ENCODE data around the gene GPD1. TPM values are rescaled to one million over a fixed set of nuclear protein-coding genes. Genes with fewer than 3 reads are reported as not detected.
"Not testable (repeated sequence)": the region's sequence is repeated elsewhere in the genome, so short reads cannot be mapped to it uniquely, and the experiment has no call there.

GPD1 gene
- total RNA-seq, 2 experiments from 2014 or later: 0.25 to 0.37 TPM

DNA sequence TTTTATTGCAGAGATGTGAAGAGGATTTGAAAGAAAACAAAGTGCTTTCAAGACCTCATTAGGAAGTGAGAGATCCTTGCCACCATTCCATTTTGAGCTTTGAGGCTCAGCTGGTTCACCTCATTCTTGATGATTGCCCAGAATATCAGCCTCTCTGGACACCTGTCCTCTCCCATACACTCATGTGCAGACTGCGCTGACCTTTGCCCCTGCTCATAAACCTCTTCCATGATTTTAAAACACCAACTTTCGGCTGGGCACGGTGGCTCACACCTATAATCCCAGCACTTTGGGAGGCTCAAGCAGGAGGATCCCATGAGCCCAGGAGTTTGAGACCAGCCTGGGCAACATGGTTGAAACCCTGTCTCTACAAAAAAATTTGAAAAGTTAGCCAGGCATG lies 17.1 kb downstream of the GPD1 start:
- no peak for ATAC-seq
- ChIA-PET POLR2A (interaction anchor here (1.1 kb wide), 1 partner anchor 9 kb away, joined by 5 read pairs; the partner anchor contains the start of gene COX14), CTCF (interaction anchor here (0.6 to 2.3 kb wide), 7 partner anchors 9 to 57 kb away, joined by 3 to 13 read pairs (median 4); partner anchors contain the start of gene COX14)
- Mint-ChIP-seq H3K36me3 (ENCODE audit: low read depth) (peaks cover 31% of the 10 kb centered on the region), H3K27me3 (no peaks in the 10 kb centered on the region), H3K4me1 (peaks cover 19% of the 10 kb centered on the region), H3K9me3 (ENCODE audit: low read depth) (no peaks in the 10 kb centered on the region), H3K27ac (no peak overlapping the region), H3K4me3 (no peak overlapping the region)
- no peak for DNase-seq
- intact Hi-C loops (cut with DNase I, micrococcal nuclease): no loop called here

DNA sequence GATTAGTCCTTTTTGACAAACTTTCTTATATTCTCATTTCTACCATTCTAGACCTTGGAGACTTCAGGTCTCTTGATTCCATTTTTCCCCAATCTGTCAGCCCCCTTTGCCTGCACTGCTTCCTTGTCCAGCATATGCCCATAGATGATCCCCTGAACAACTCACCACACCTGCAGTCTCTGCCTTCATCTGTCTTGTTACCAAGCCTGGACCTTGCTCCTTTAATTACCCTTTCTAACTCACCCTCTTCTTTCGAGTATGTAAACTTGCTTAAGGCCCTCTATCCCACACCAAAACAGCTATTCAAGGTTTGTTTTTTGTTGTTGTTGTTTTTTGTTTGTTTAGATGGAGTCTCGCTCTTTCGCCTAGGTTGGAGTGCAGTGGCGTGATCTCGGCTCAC lies 17.8 kb downstream of the GPD1 start:
- Mint-ChIP-seq H3K27me3 (no peaks in the 10 kb centered on the region), H3K36me3 (ENCODE audit: low read depth) (peaks cover 34% of the 10 kb centered on the region), H3K27ac (no peak overlapping the region), H3K4me1 (peaks cover 14% of the 10 kb centered on the region), H3K9me3 (ENCODE audit: low read depth) (no peaks in the 10 kb centered on the region), H3K4me3 (no peak overlapping the region)
- POLR2A ChIA-PET: interaction anchor here (0.6 kb wide), 1 partner anchor 243 kb away, joined by 3 read pairs; no protein-coding TSS in a partner anchor
- intact Hi-C loops (cut with DNase I, micrococcal nuclease): no loop called here
- DNase-seq (no peak), ATAC-seq (no peak)
- CTCF ChIA-PET: interaction anchor here (0.7 to 2.3 kb wide), 3 partner anchors 10 to 200 kb away, joined by 3 to 13 read pairs (median 13); partner anchors contain the start of gene COX14

DNA sequence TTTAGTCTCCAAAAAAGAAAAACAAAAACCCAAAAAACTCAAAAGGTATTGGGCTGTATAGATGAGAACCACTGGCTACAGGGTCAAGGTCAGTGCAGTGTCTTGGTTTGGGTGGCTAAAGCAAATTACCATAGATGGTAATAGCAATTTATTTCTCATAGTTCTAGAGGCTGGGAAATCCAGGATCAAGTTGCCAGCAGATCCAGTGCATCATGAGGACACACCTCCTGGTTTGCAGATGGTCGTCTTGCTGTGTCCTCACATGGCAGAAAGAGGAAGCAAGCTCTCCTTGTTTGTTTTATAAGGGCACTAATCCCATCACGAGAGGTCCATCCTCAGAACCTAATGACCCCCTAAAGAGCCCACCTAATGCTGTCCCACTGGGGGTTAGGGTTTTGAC lies 19.4 kb downstream of the GPD1 start:
- CTCF ChIA-PET: interaction anchor here (0.6 to 2.3 kb wide), 2 partner anchors 9 to 10 kb away, joined by 3 to 13 read pairs; no protein-coding TSS in a partner anchor
- DNase-seq (no peak), ATAC-seq (no peak)
- H3K27ac Mint-ChIP-seq: no peak overlapping the region
- POLR2A ChIA-PET: no interaction called here
- H3K27me3 Mint-ChIP-seq: no peaks in the 10 kb centered on the region
- no peaks in the 10 kb centered on the region for H3K9me3 Mint-ChIP-seq (ENCODE audit: low read depth)
- intact Hi-C loops (cut with DNase I, micrococcal nuclease): no loop called here
- H3K4me1 Mint-ChIP-seq: peaks cover 10% of the 10 kb centered on the region
- H3K36me3 Mint-ChIP-seq (ENCODE audit: low read depth): peaks cover 38% of the 10 kb centered on the region
- no peak overlapping the region for H3K4me3 Mint-ChIP-seq

DNA sequence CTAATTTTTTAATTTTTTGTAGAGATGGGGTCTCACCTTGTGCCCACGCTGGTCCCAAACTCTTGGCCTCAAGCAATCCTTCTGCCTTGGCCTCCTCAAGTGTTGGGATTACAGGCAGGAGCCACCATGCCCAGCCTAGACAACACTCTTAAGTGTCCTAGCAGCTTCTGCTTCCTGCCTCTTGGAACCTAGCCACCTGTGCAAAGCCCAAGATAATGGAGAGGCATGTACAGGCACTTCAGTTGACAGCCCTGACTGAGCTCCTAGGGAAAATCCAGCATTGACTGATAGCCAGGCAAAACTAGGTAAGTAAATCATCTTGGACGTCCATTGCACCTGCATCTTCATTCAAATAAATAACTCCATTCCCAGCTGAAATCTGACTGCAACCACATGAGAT lies 23.7 kb downstream of the GPD1 start:
- ATAC-seq (no peak), DNase-seq (no peak)
- intact Hi-C loops (cut with DNase I, micrococcal nuclease): no loop called here
- no peak overlapping the region for H3K4me3 Mint-ChIP-seq
- H3K27ac Mint-ChIP-seq: peak overlapping the region; percentile 29
- H3K9me3 Mint-ChIP-seq (ENCODE audit: low read depth): no peaks in the 10 kb centered on the region
- H3K27me3 Mint-ChIP-seq: no peaks in the 10 kb centered on the region
- ChIA-PET POLR2A (interaction anchor here (0.6 to 0.7 kb wide), 2 partner anchors 36 to 663 kb away, joined by 4 to 5 read pairs; no protein-coding TSS in a partner anchor), CTCF (interaction anchor here (0.7 to 3.0 kb wide), 2 partner anchors 17 to 48 kb away, joined by 3 to 15 read pairs; no protein-coding TSS in a partner anchor)
- H3K4me1 Mint-ChIP-seq: peaks cover 12% of the 10 kb centered on the region
- H3K36me3 Mint-ChIP-seq (ENCODE audit: low read depth): peaks cover 43% of the 10 kb centered on the region

DNA sequence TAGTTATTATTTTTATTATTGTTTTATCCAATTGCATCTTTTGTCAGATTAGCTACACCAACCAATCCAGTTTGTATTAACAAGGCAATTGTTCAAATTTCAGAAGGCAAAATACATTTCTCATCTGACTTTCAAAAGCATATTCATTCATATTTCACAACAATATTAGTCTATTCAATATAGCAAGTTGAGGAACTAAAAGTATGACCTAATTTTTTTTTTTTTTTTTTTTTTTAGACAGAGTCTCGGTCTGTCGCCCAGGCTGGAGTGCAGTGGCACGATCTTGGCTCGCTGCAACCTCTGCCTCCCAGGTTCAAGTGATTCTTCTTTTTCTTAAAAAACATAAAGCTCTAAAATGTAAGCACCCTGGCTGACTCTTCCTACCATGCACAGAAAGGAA lies 25.5 kb downstream of the GPD1 start:
- ATAC-seq: no peak
- H3K4me1 Mint-ChIP-seq: peaks cover 16% of the 10 kb centered on the region
- DNase-seq: no peak
- H3K27ac Mint-ChIP-seq: no peak overlapping the region
- no peak overlapping the region for H3K4me3 Mint-ChIP-seq
- no peaks in the 10 kb centered on the region for H3K27me3 Mint-ChIP-seq
- intact Hi-C loops (cut with DNase I, micrococcal nuclease): no loop called here
- H3K36me3 Mint-ChIP-seq (ENCODE audit: low read depth): peaks cover 49% of the 10 kb centered on the region
- H3K9me3 Mint-ChIP-seq (ENCODE audit: low read depth): no peaks in the 10 kb centered on the region
- ChIA-PET POLR2A (interaction anchor here (0.6 kb wide), 1 partner anchor 134 kb away, joined by 4 read pairs; no protein-coding TSS in a partner anchor), CTCF (interaction anchor here (0.6 to 3.0 kb wide), 11 partner anchors 8 to 634 kb away, joined by 3 to 15 read pairs (median 3); partner anchors contain the start of genes ATF1 and GPD1)

DNA sequence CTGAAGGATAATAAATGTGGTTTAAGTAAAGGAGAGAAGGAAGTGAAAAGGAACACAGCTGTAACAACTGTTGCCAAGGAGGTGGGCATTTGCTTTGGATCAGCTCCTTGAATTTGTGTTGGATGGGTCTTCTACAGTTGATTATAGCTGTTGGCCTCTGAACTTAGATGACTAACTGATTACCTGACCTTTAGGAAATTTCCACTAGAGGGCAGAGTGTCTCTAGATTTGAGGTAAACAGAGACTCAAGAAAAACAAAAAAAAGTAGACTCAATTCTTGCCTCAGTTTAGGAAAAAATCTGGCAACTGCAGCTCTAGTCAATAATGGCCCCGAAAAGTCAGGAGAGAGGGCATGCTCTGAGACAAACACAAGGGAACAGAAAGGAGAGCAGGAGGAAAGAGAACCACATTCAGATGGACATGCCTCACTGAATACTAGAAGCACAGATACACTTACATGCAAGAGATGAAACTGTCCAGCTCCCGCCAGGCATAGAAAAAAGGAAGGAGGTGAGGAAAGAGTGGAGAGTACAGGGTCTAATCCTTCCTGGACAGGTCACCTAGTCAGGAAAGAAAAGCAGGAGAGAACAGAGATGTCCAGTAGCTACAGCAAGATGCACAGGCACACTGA lies 28.8 kb downstream of the GPD1 start:
- Mint-ChIP-seq H3K4me3 (no peak overlapping the region), H3K27ac (peak overlapping the region; percentile 74), H3K36me3 (ENCODE audit: low read depth) (peaks cover 44% of the 10 kb centered on the region), H3K4me1 (peaks cover 6% of the 10 kb centered on the region), H3K27me3 (no peaks in the 10 kb centered on the region), H3K9me3 (ENCODE audit: low read depth) (no peaks in the 10 kb centered on the region)
- ChIA-PET POLR2A (interaction anchor here (0.6 to 1.5 kb wide), 5 partner anchors 9 to 510 kb away, joined by 3 to 10 read pairs (median 3); partner anchors contain the start of gene CERS5), CTCF (interaction anchor here (0.5 to 3.0 kb wide), 50 partner anchors 8 to 1147 kb away, joined by 3 to 43 read pairs (median 4); partner anchors contain the start of genes CERS5, COX14, LIMA1 and SMARCD1)
- no peak for DNase-seq
- ATAC-seq: peak; percentile 71
- intact Hi-C loops (cut with DNase I, micrococcal nuclease): loop anchor here (1.0 to 2.0 kb wide), 3 partner anchors 43 to 182 kb away; no protein-coding TSS in a partner anchor

DNA sequence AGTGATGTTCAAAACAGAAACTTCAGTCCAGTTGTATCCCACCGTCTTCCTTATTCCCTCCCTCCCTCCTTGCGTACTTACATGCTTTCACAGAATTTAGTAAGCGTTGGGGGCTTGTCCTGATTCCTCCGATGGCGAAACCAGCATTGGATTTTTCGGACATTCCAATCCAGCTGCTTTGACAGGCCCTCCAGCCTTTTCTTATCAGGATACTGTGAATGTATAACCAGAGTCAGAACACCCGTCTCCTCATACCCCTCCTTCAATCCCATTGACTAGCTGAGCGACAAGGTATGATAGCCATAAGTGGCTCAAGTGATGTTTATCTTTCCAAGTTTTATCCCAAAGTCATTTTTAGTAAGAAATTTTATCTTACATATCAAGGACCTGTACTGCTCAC lies 39.2 kb downstream of the GPD1 start:
- Mint-ChIP-seq H3K27me3 (no peaks in the 10 kb centered on the region), H3K9me3 (ENCODE audit: low read depth) (no peaks in the 10 kb centered on the region), H3K4me3 (no peak overlapping the region), H3K27ac (no peak overlapping the region), H3K36me3 (ENCODE audit: low read depth) (peaks cover 24% of the 10 kb centered on the region), H3K4me1 (no peaks in the 10 kb centered on the region)
- DNase-seq (no peak), ATAC-seq (no peak)
- POLR2A ChIA-PET: no interaction called here
- intact Hi-C loops (cut with DNase I, micrococcal nuclease): no loop called here
- CTCF ChIA-PET: interaction anchor here (0.8 to 1.3 kb wide), 4 partner anchors 10 to 114 kb away, joined by 3 to 5 read pairs (median 4); no protein-coding TSS in a partner anchor

DNA sequence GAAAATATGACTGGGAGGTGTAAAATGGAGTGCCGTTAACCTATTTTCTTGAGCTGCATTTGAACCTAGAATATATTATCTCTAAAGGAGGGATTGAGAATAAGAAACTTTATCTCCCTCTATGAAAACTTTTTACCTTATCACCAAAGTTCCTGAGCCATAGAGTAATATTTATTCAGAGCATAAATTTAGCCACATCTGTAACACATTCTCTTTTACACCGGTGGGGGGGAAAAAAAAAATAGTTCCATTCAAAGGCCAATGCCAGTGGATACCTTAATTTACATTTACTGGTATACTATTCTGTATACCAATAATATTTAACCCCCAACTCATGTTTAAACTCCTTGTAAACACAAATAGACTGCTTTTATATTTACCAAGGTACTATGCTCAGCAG lies 41.6 kb downstream of the GPD1 start:
- Mint-ChIP-seq H3K9me3 (ENCODE audit: low read depth) (no peaks in the 10 kb centered on the region), H3K36me3 (ENCODE audit: low read depth) (peaks cover 16% of the 10 kb centered on the region), H3K4me1 (peaks cover 15% of the 10 kb centered on the region), H3K4me3 (no peak overlapping the region), H3K27me3 (no peaks in the 10 kb centered on the region), H3K27ac (no peak overlapping the region)
- no peak for ATAC-seq
- intact Hi-C loops (cut with DNase I, micrococcal nuclease): no loop called here
- CTCF ChIA-PET: interaction anchor here (0.8 to 2.5 kb wide), 5 partner anchors 9 to 34 kb away, joined by 3 to 10 read pairs (median 8); partner anchors contain the start of gene COX14
- no peak for DNase-seq
- POLR2A ChIA-PET: interaction anchor here (0.9 kb wide), 1 partner anchor 8 kb away, joined by 3 read pairs; no protein-coding TSS in a partner anchor

DNA sequence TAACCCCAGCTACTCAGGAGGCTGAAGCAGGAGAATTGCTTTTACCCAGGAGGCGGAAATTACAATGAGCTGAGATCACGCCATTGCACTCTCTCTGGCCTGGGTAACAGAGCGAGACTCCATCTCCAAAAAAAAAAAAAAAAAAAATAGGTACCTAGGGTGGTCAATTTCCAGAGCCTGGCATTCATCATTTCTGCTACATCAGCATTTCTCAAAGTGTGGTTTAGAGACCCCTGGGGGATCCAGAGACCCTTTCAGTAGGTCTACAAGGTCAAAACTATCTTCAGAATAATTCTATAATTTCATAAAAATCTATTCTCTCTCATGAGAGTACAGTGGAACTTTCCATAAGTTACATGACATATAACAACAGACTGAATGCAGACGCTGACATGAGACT lies 43.5 kb downstream of the GPD1 start:
- CTCF ChIA-PET: interaction anchor here (1.0 to 2.5 kb wide), 6 partner anchors 15 to 36 kb away, joined by 3 to 10 read pairs (median 4); partner anchors contain the start of gene COX14
- ATAC-seq (no peak), DNase-seq (no peak)
- H3K4me3 Mint-ChIP-seq: no peak overlapping the region
- H3K4me1 Mint-ChIP-seq: peaks cover 25% of the 10 kb centered on the region
- no peak overlapping the region for H3K27ac Mint-ChIP-seq
- intact Hi-C loops (cut with DNase I, micrococcal nuclease): no loop called here
- no peaks in the 10 kb centered on the region for H3K27me3 Mint-ChIP-seq
- H3K36me3 Mint-ChIP-seq (ENCODE audit: low read depth): peaks cover 7% of the 10 kb centered on the region
- H3K9me3 Mint-ChIP-seq (ENCODE audit: low read depth): no peaks in the 10 kb centered on the region
- POLR2A ChIA-PET: interaction anchor here (0.5 to 0.6 kb wide), 2 partner anchors 35 to 37 kb away, joined by 3 to 5 read pairs; no protein-coding TSS in a partner anchor

DNA sequence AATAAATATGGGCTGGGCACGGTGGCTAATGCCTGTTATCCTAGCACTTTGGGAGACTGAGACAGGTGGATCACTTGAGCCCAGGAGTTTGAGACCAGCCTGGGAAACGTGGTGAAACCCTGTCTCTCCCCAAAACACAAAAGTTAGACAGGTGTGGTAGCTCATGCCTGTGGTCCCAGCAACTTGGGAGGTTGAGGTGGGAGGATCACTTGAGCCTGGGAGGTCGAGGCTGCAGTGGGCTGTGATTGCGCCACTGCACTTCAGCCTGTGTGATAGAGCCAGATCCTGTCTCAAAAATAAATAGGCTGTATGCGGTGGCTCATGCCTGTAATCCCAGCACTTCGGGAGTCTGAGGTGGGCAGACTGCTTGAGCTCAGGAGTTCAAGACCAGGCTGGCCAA lies 44.2 kb downstream of the GPD1 start:
- H3K4me1 Mint-ChIP-seq: peaks cover 25% of the 10 kb centered on the region
- intact Hi-C loops (cut with DNase I, micrococcal nuclease); H3K27ac Mint-ChIP-seq; DNase-seq; H3K36me3 Mint-ChIP-seq (ENCODE audit: low read depth); ATAC-seq; H3K27me3 Mint-ChIP-seq; H3K4me3 Mint-ChIP-seq; H3K9me3 Mint-ChIP-seq (ENCODE audit: low read depth): not testable (repeated sequence)
- POLR2A ChIA-PET: interaction anchor here (0.5 to 0.6 kb wide), 2 partner anchors 35 to 38 kb away, joined by 3 to 5 read pairs; no protein-coding TSS in a partner anchor
- CTCF ChIA-PET: interaction anchor here (1.4 to 2.5 kb wide), 3 partner anchors 16 to 36 kb away, joined by 4 to 10 read pairs (median 10); partner anchors contain the start of gene COX14

DNA sequence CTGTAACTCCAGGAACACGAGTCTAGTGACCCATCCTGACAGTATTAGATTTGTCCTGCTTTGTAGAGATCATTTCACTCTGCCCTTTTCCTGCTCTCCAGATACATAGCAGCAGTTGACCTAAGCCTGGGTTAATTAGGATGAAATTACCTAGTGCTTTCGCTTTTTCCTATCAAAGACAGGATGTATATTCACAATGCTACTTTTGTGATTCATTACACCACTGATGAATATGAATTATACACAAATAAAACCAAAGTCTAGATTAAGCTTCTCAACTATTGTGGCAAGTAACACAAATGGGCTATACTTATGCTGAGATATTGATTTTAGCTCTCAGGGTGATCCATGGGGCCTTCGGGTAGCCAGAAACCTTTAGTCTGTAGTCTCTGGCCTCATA lies 45.5 kb downstream of the GPD1 start:
- no peaks in the 10 kb centered on the region for H3K27me3 Mint-ChIP-seq
- DNase-seq (no peak), ATAC-seq (peak; percentile 81)
- no peaks in the 10 kb centered on the region for H3K9me3 Mint-ChIP-seq (ENCODE audit: low read depth)
- intact Hi-C loops (cut with DNase I, micrococcal nuclease): no loop called here
- H3K27ac Mint-ChIP-seq: peak overlapping the region; percentile 25
- CTCF ChIA-PET: interaction anchor here (0.6 to 1.7 kb wide), 6 partner anchors 11 to 37 kb away, joined by 3 to 5 read pairs (median 3); partner anchors contain the start of gene COX14
- no peak overlapping the region for H3K4me3 Mint-ChIP-seq
- POLR2A ChIA-PET: no interaction called here
- no peaks in the 10 kb centered on the region for H3K36me3 Mint-ChIP-seq (ENCODE audit: low read depth)
- peaks cover 25% of the 10 kb centered on the region for H3K4me1 Mint-ChIP-seq

All from activated CD4-positive, alpha-beta T cell treated with anti-CD3 and anti-CD28 coated beads for 36 hours (primary cell).